ENCODE data around the gene WDR49.
A peak's percentile ranks its signal among the peaks of the same experiment; 100 is the strongest.
"Not testable (repeated sequence)": the region's sequence is repeated elsewhere in the genome, so short reads cannot be mapped to it uniquely, and the experiment has no call there.

WDR49 gene

GRCh38 chr3:167614196-167614595 is 39.5 kb downstream of the WDR49 start:
- DNase-seq (ENCODE audit: low spot score), result not testable (repeated sequence)

GRCh38 chr3:167611718-167612117 is 42.0 kb downstream of the WDR49 start:
- no peak for DNase-seq (ENCODE audit: low spot score)

- no peak for DNase-seq (ENCODE audit: low spot score)
Observed at GRCh38 chr3:167609156-167609555, 44.6 kb downstream of the WDR49 start.

GRCh38 chr3:167606836-167607235 is 46.9 kb downstream of the WDR49 start:
- no peak for DNase-seq (ENCODE audit: low spot score)

- DNase-seq (ENCODE audit: low spot score), result no peak
Observed at GRCh38 chr3:167605871-167606270, 47.9 kb downstream of the WDR49 start.

GRCh38 chr3:167602041-167602440 is 51.7 kb downstream of the WDR49 start:
- DNase-seq (ENCODE audit: low spot score), result no peak

- no peak for DNase-seq (ENCODE audit: low spot score)
Observed at GRCh38 chr3:167587651-167588050, 66.1 kb downstream of the WDR49 start.

- DNase-seq (ENCODE audit: low spot score), result peak; percentile 66
Observed at GRCh38 chr3:167575000-167575600, 78.6 kb downstream of the WDR49 start.

GRCh38 chr3:167572991-167573390 is 80.8 kb downstream of the WDR49 start:
- DNase-seq (ENCODE audit: low spot score), result no peak

- DNase-seq (ENCODE audit: low spot score), result no peak
Observed at GRCh38 chr3:167568634-167569033, 85.1 kb downstream of the WDR49 start.

- no peak for DNase-seq (ENCODE audit: low spot score)
Observed at GRCh38 chr3:167565489-167565888, 88.3 kb downstream of the WDR49 start.

- no peak for DNase-seq (ENCODE audit: low spot score)
Observed at GRCh38 chr3:167564612-167565011, 89.1 kb downstream of the WDR49 start.

- no peak for DNase-seq (ENCODE audit: low spot score)
Observed at GRCh38 chr3:167559924-167560323, 93.8 kb downstream of the WDR49 start.

- no peak for DNase-seq (ENCODE audit: low spot score)
Observed at GRCh38 chr3:167554898-167555297, 98.8 kb downstream of the WDR49 start.

GRCh38 chr3:167538081-167538480 is 115.7 kb downstream of the WDR49 start:
- DNase-seq (ENCODE audit: low spot score), result no peak

- no peak for DNase-seq (ENCODE audit: low spot score)
Observed at GRCh38 chr3:167521006-167521355, 132.8 kb downstream of the WDR49 start.

- DNase-seq (ENCODE audit: low spot score), result no peak
Observed at GRCh38 chr3:167520266-167521005, 133.3 kb downstream of the WDR49 start.

- DNase-seq (ENCODE audit: low spot score), result no peak
Observed at GRCh38 chr3:167507954-167508353, 145.8 kb downstream of the WDR49 start.

GRCh38 chr3:167502401-167502800 is 151.3 kb downstream of the WDR49 start:
- no peak for DNase-seq (ENCODE audit: low spot score)

GRCh38 chr3:167501941-167502340 is 151.8 kb downstream of the WDR49 start:
- no peak for DNase-seq (ENCODE audit: low spot score)

- DNase-seq (ENCODE audit: low spot score), result no peak
Observed at GRCh38 chr3:167497903-167498302, 155.8 kb downstream of the WDR49 start.

- DNase-seq (ENCODE audit: low spot score), result peak; percentile 48
Observed at GRCh38 chr3:167493244-167493643, 160.5 kb downstream of the WDR49 start.

GRCh38 chr3:167491621-167492020 is 162.1 kb downstream of the WDR49 start:
- no peak for DNase-seq (ENCODE audit: low spot score)

- DNase-seq (ENCODE audit: low spot score), result no peak
Observed at GRCh38 chr3:167489571-167489970, 164.2 kb downstream of the WDR49 start.
